Vagina (tissue), 2 donors: ENCODE data around the gene PAX7.

ENCODE experiments used
- CTCF ChIP-seq, 3 experiments: fragments of 450-650 bp in 2 of 3; fragments of 200-600 bp in 1 of 3; sonication (generic) in 1 of 3; IDR thresholded peaks; one replicate each; pipeline ENCODE4 v1.5.1; 2017 to 2019; ENCODE audit warnings: antibody characterized with exemption in 3 of 3, mild to moderate bottlenecking in 2 of 3, moderate library complexity in 2 of 3
- POLR2A ChIP-seq, 2 donors: fragments of 450-650 bp; IDR thresholded peaks; one replicate each; pipeline ENCODE4 v1.6.1; 2017; ENCODE audit warnings: antibody characterized with exemption in 2 of 2, mild to moderate bottlenecking in 2 of 2, moderate library complexity in 2 of 2

DNA sequence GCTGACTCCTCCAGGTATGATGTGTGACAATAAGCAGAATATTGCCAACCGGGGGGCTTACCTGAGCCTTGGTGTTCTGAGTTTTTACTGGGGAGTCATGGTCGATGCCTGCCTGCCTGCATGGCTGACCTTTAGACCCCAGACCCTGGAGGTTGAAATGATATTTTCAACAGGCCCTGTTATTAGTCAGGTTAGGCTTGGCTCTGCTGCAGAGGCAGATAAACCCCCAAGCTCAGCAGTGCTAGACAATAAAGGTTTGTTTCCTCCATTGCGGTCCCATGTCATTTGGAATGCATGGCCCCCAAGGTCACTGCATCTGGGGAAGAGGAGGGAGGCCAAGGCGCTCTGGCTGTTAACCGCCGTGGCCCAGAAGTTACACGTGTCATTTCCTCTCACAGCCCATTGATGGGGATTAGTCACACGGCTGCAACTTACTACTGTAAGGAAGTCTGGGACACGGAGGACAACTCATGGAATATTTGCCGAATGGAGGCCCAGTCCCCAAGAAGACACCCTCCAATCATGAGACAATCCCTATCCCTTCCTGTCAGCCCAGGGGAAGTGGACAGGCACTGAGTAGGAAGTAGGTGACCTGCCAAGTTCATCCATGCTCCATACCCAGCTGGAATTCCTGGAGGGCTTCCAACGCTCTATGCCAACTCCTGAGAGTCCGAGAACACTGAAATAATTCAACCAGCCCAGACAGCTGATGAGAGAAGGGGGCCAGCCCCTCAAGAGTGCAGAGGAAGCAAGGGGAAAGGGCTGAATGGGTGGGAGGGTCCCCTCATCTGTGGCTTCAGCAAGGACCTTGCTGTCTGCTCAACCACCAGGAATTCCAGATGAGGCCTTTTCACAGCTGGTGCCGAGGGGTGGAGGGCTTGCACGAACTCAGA, 131.5 kb downstream of the PAX7 start:
- no peak for TF ChIP-seq CTCF (IDR thresholded peaks at IDR 0.05)
- no peak for TF ChIP-seq POLR2A (IDR thresholded peaks at IDR 0.05)
